ENCODE measurements around the gene PRICKLE2.

PRICKLE2 gene

GRCh38 chr3:64203216-64203615 lies 22.1 kb downstream of the PRICKLE2 start:
- no peak for TF ChIP-seq ISL1 (CRISPR knock-in tag; IDR thresholded peaks at IDR 0.05)
- no peak for TF ChIP-seq TCF4 (CRISPR knock-in tag; IDR thresholded peaks at IDR 0.05; ENCODE audit: borderline replicate concordance)
- TF ChIP-seq CSDC2 (CRISPR knock-in tag; IDR thresholded peaks at IDR 0.05), result no peak
- no peak for TF ChIP-seq ARNTL (CRISPR knock-in tag; IDR thresholded peaks at IDR 0.05; ENCODE audit: borderline replicate concordance, low read depth)
- TF ChIP-seq ZFP30 (CRISPR knock-in tag; IDR thresholded peaks at IDR 0.05), result no peak
- TF ChIP-seq PPARA (CRISPR knock-in tag; IDR thresholded peaks at IDR 0.05; ENCODE audit: borderline replicate concordance), result no peak
- TF ChIP-seq PATZ1 (CRISPR knock-in tag; IDR thresholded peaks at IDR 0.05; ENCODE audit: borderline replicate concordance), result no peak
- TF ChIP-seq ESRRG (CRISPR knock-in tag; IDR thresholded peaks at IDR 0.05), result no peak
- TF ChIP-seq CREB5 (CRISPR knock-in tag; IDR thresholded peaks at IDR 0.05; ENCODE audit: low read depth), result no peak
- no peak for TF ChIP-seq ZC3H10 (CRISPR knock-in tag; IDR thresholded peaks at IDR 0.05)
- TF ChIP-seq OSR1 (CRISPR knock-in tag; IDR thresholded peaks at IDR 0.05), result no peak
- TF ChIP-seq BACH2 (CRISPR knock-in tag; IDR thresholded peaks at IDR 0.05; ENCODE audit: borderline replicate concordance), result no peak
- TF ChIP-seq ZNF565 (CRISPR knock-in tag; conservative IDR thresholded peaks at IDR 0.05; ENCODE audit: low read depth), result no peak
- no peak for TF ChIP-seq ZNF8 (CRISPR knock-in tag; IDR thresholded peaks at IDR 0.05)
- no peak for TF ChIP-seq POU6F1 (CRISPR knock-in tag; IDR thresholded peaks at IDR 0.05; ENCODE audit: borderline replicate concordance, low read depth)
- no peak for TF ChIP-seq SNAI2 (CRISPR knock-in tag; IDR thresholded peaks at IDR 0.05)
- TF ChIP-seq ZNF70 (CRISPR knock-in tag; IDR thresholded peaks at IDR 0.05), result no peak
- TF ChIP-seq CSRNP3 (CRISPR knock-in tag; IDR thresholded peaks at IDR 0.05), result no peak
- TF ChIP-seq TOX (CRISPR knock-in tag; IDR thresholded peaks at IDR 0.05; ENCODE audit: borderline replicate concordance), result no peak
- TF ChIP-seq GLIS3 (CRISPR knock-in tag; IDR thresholded peaks at IDR 0.05), result no peak
- no peak for ATAC-seq

GRCh38 chr3:64199932-64200331 lies 25.3 kb downstream of the PRICKLE2 start:
- TF ChIP-seq CREB5 (CRISPR knock-in tag; IDR thresholded peaks at IDR 0.05; ENCODE audit: low read depth), result no peak
- TF ChIP-seq PATZ1 (CRISPR knock-in tag; IDR thresholded peaks at IDR 0.05; ENCODE audit: borderline replicate concordance), result peak; percentile 98; the same call in 1 of the 2 replicates
- no peak for ATAC-seq

- ATAC-seq, result peak; percentile 54
- TF ChIP-seq CSDC2 (CRISPR knock-in tag; IDR thresholded peaks at IDR 0.05) (no peak), PATZ1 (CRISPR knock-in tag; IDR thresholded peaks at IDR 0.05; ENCODE audit: borderline replicate concordance) (no peak), ZNF70 (CRISPR knock-in tag; IDR thresholded peaks at IDR 0.05) (no peak), ZFP3 (CRISPR knock-in tag; IDR thresholded peaks at IDR 0.05) (no peak), PPARA (CRISPR knock-in tag; IDR thresholded peaks at IDR 0.05; ENCODE audit: borderline replicate concordance) (no peak), CSRNP3 (CRISPR knock-in tag; IDR thresholded peaks at IDR 0.05) (no peak), ZNF8 (CRISPR knock-in tag; IDR thresholded peaks at IDR 0.05) (no peak), SNAI2 (CRISPR knock-in tag; IDR thresholded peaks at IDR 0.05) (no peak), ISL1 (CRISPR knock-in tag; IDR thresholded peaks at IDR 0.05) (no peak)
Observed at GRCh38 chr3:64196236-64196929, 28.9 kb downstream of the PRICKLE2 start.

Measured in SK-N-SH treated with all-trans-retinoic acid at 6 μM for 48 hours (cell line).